Mesodermal cell (in vitro differentiated cells): ENCODE results near the gene CDH2.

Experiments used
- H3K27ac ChIP-seq: 2 replicates; pipeline ENCODE4 v1.7.0; 2013; ENCODE audit warnings: mild to moderate bottlenecking, low read depth, low read length, moderate library complexity; ENCODE audit not compliant: severe bottlenecking
- H3K36me3 ChIP-seq: 2 replicates; pipeline ENCODE4 v1.7.1; 2013; ENCODE audit warnings: mild to moderate bottlenecking, low read length, moderate library complexity; ENCODE audit not compliant: control insufficient read depth, insufficient read depth
- H3K4me1 ChIP-seq: one replicate; pipeline ENCODE4 v1.7.1; 2013; ENCODE audit warnings: mild to moderate bottlenecking, low read length; ENCODE audit not compliant: insufficient read depth, control insufficient read depth, poor library complexity, severe bottlenecking
- H3K4me3 ChIP-seq: 2 replicates; pipeline ENCODE4 v1.7.0; 2013; ENCODE audit warnings: low read length, control low read depth, mild to moderate bottlenecking; ENCODE audit not compliant: insufficient read depth, poor library complexity, severe bottlenecking; ENCODE audit errors: extremely low read depth
- H3K9me3 ChIP-seq: 2 replicates; pipeline ENCODE4 v1.7.1; 2013; ENCODE audit warnings: mild to moderate bottlenecking, low read length, moderate library complexity; ENCODE audit not compliant: control insufficient read depth
- WGBS, 2 experiments: methylation state at CpG; one replicate each; pipeline ENCODE4 v1.1.5; 2013; ENCODE audit warnings: missing lambda C conversion rate in 2 of 2; ENCODE audit not compliant: insufficient coverage in 2 of 2; 5-methylcytosine and 5-hydroxymethylcytosine counted together

CDH2 gene

DNA sequence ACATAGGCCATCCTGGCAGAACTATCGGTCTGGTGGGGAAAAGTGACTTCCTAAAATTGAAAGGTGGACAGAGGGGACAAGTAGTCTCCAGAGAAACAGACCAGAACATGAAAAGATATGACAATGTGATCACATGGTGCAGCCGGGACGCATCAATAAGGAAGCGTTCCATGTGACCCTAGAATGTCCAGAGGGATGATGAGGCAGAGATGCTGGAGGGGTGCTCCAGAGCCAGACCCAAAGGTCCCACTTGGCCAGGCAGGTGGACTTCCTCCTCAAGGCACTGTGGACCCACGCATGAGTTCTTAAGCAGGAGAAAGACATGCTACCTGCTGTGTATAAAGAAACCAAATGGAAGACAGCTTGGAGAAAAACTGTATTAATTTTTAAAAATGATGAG lies 50.2 kb downstream of the CDH2 start:
- Histone ChIP-seq H3K4me1 (peaks cover 49% of the 10 kb centered on the region), H3K36me3 (peaks cover 25% of the 10 kb centered on the region), H3K4me3 (no peak overlapping the region), H3K9me3 (no peaks in the 10 kb centered on the region), H3K27ac (no peak overlapping the region)
- WGBS, 2 experiments: 90 to 97% methylated on average over 4 to 5 of the region's 5 CpGs

DNA sequence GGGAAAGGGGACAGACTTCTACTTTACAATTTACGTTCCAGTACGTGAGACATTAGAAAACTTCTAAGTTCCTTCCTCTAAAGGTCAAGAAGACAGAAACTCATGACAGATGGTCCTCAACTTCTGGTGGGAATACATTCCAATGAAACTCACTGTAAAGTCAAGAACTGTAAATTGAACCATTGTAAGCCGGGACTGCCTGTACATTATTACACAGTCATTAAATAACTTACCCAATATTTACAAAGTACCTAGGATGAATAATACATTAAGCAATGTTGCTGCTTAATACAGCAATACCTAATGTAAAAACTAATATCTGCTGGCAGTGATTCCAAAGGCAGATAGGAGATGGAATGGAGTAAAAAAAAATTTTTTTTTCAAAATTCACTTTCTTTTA lies 51.9 kb downstream of the CDH2 start:
- Histone ChIP-seq H3K9me3 (no peaks in the 10 kb centered on the region), H3K27ac (no peak overlapping the region), H3K36me3 (peaks cover 34% of the 10 kb centered on the region), H3K4me1 (peaks cover 44% of the 10 kb centered on the region), H3K4me3 (no peak overlapping the region)
- 93 to 100% methylated on average over 2 to 3 of the region's 3 CpGs for WGBS, 2 experiments

DNA sequence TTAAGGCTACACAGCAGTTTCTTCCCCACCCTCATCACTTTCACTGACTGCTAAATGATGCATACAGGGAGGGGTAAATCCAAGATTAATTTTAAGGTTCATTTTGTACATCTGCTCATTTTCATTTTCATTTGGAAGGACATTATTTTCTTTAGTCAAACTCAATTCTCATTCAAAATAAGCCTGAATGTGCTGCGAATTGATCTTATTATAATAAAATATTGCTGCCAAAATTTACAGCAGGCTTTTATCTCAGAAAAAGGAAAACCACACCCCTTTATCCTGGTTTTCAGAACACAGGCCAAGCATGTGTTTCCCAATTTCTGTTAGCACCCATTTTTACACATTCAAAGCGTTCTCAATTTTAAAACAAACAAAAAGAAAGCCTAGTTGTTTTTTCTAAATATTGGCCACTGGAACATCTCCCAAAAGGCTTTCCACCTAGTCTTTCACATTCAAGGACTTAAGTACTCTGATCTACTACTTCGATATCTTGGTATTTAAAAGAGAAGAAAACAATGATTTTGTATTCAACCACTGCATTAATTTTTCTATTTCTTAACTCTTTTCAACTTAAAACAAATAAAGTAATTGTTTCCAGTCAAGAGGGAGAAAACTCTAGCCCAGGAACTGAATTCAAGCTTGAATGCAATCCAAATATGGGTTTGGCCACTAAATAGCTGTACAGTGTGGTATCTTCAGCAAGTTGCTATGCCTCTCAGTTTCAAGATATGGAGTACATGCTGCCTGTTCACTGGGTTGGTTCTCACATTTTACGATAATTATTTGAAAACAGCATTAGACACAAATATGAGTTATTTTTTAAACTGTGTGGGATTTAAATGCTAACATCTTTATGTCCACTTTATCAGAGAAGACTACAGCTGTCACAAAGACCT lies 52.5 kb downstream of the CDH2 start:
- H3K4me1 ChIP-seq: peaks cover 38% of the 10 kb centered on the region
- no peak overlapping the region for H3K4me3 ChIP-seq
- no peak overlapping the region for H3K27ac ChIP-seq
- H3K9me3 ChIP-seq: no peaks in the 10 kb centered on the region
- peaks cover 39% of the 10 kb centered on the region for H3K36me3 ChIP-seq
- 89 to 100% methylated on average over 1 of the region's 4 CpGs for WGBS, 2 experiments

DNA sequence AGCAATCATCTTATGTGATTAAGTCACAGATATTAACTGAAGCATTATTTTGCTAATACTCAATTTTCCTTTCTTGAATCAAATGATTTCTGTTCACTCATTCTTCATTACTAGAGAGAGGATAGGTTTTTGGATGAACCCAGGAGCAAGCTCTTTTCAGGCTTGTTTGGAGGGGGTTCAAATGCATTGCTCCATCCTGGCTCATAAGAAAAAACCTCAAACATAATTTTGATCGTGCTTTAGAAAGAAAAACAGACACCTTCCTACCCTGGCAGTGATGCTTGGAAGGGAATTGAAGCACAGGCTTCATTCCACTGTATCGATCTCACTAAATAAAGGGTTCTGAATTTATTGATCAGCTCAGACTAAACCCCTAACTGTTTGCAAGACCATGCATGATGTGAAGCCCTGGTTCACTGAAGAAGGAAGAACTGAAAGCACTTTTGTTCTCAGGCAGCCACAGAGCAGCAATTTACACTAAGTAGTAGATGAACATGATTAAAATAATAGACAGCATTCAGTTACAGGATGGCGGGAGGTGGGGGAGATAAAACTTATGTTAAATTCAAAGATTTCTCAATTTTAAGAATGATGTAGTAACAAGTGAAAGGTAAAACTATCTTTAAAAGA lies 53.4 kb downstream of the CDH2 start:
- Histone ChIP-seq H3K9me3 (no peaks in the 10 kb centered on the region), H3K27ac (no peak overlapping the region), H3K4me3 (no peak overlapping the region), H3K36me3 (peaks cover 39% of the 10 kb centered on the region), H3K4me1 (peaks cover 29% of the 10 kb centered on the region)
- 90 to 100% methylated on average over 1 to 2 of the region's 3 CpGs for WGBS, 2 experiments

DNA sequence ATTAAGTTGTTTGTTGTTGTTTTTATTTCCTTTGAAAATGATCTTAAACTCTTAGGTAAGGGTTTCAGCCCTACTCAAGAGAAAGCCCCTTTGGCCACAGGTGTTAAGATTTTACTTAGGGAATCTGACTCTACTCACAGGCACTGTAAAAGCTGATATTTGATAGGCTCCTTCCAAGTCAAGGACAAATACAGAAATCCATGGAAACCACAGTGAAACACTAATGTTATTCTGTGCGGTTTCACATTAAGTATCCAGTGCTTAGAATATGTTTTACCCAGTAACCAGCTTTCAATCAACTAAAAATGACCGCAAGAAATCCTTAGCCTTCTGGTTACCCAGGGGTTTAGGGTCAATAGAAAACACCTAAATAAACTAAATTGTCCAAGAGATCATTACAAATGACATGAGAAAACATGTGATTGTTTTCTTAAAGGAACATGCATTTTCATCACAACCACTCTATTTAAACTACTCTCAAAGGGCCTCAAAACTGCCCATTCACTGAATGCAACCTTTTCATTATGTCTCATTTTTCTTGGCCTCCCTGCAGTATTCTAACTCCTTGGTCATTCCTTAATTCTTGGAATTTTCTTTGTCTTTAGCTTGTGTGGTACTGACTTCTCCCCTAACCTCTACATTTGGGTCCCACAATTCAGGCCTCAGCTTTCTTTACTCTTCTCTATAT lies 56.0 kb downstream of the CDH2 start:
- H3K4me3 ChIP-seq: no peak overlapping the region
- peaks cover 27% of the 10 kb centered on the region for H3K36me3 ChIP-seq
- H3K27ac ChIP-seq: no peak overlapping the region
- no peaks in the 10 kb centered on the region for H3K9me3 ChIP-seq
- peaks cover 47% of the 10 kb centered on the region for H3K4me1 ChIP-seq
- WGBS, 2 experiments: 93% methylated on average over 2 of the region's 2 CpGs; no CpG with 5 or more reads in 1 of the 2 experiments

- Histone ChIP-seq H3K9me3 (no peaks in the 10 kb centered on the region), H3K27ac (peak overlapping the region; percentile 95), H3K4me3 (no peak overlapping the region), H3K36me3 (peaks cover 16% of the 10 kb centered on the region), H3K4me1 (peaks cover 64% of the 10 kb centered on the region)
- WGBS, 2 experiments: no CpG with 5 or more reads among the region's 1 CpG
Observed at GRCh38 chr18:28116461-28116860, 60.5 kb downstream of the CDH2 start.

DNA sequence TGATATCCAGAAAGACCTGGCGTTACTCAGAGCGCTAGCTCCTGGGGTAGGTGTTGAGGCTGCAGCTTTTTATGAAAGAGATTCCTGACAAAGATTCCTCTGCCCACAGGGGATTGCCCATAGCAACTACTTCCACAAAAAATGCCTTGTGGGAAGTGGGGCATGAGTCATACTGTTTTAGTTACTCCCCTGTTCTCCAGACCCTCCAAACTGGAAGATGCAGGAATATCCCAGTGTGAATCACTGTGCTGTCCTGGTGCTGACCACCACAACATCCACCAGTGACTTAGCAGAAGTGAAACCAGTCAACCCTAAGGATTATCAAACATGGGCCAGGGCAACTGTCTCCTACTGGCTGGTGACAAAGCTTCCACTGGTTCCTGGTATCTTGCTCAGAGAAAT lies 61.8 kb downstream of the CDH2 start:
- 100% methylated on average over 1 of the region's 2 CpGs; no CpG with 5 or more reads in 1 of the 2 experiments for WGBS, 2 experiments
- Histone ChIP-seq H3K36me3 (peaks cover 6% of the 10 kb centered on the region), H3K4me3 (no peak overlapping the region), H3K27ac (peak overlapping the region; percentile 95), H3K4me1 (peaks cover 76% of the 10 kb centered on the region), H3K9me3 (no peaks in the 10 kb centered on the region)

DNA sequence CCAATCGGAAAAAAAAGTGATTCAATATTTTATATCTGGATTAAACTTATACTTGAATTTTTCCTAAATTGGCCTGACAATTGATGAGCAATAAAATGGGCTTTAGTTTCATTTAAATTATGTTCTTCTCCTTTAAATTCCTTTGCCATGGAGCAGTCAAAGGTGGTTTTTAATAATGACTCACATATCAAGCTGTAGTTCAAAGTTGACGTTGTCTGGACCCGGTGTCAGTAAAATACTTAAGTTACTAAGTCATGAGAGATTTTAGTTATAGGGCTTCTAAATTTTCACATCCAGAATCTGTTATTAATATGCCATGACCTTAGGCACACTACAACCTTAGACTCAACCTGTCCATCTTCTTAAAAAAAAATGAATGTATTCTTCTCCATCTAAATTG lies 62.5 kb downstream of the CDH2 start:
- H3K36me3 ChIP-seq: no peaks in the 10 kb centered on the region
- H3K27ac ChIP-seq: peak overlapping the region; percentile 95

GRCh38 chr18:28113271-28114029 lies 63.5 kb downstream of the CDH2 start:
- H3K4me1 ChIP-seq: peaks cover 92% of the 10 kb centered on the region
- no peak overlapping the region for H3K4me3 ChIP-seq
- WGBS, 2 experiments: no CpG with 5 or more reads among the region's 3 CpGs
- no peaks in the 10 kb centered on the region for H3K9me3 ChIP-seq
- H3K36me3 ChIP-seq: no peaks in the 10 kb centered on the region
- H3K27ac ChIP-seq: peak overlapping the region; percentile 95

More for the DNA sequence above, 62.5 kb downstream of the CDH2 start:
- Histone ChIP-seq H3K4me3 (no peak overlapping the region), H3K4me1 (peaks cover 82% of the 10 kb centered on the region), H3K9me3 (no peaks in the 10 kb centered on the region)
- WGBS, 2 experiments: no CpG with 5 or more reads among the region's 3 CpGs

DNA sequence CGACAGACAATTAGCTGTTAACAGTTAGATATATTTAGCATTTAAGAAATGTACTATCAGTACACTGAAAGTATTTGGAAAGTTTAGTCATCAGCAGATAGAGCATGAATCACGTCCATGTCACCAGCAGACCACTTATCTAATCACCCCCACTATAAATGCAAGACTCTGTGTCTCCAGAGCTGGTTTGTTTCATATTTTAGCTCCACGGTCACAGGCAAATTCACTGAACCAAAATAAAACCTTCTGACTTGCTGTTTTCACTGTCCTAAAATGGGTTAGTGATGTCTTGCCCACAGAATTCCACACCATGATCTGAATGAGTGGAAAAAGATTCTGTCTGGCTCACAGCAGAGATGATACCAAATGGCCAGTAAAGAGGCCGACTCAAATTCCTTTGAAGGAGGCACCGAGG lies 64.9 kb downstream of the CDH2 start:
- Histone ChIP-seq H3K27ac (peak overlapping the region; percentile 93), H3K4me1 (peaks cover 90% of the 10 kb centered on the region), H3K4me3 (no peak overlapping the region), H3K36me3 (no peaks in the 10 kb centered on the region), H3K9me3 (no peaks in the 10 kb centered on the region)
- 10 to 34% methylated on average over 1 to 3 of the region's 5 CpGs for WGBS, 2 experiments
